K562 (cell line): ENCODE results near the gene EGFL7. TPM values are rescaled to one million over a fixed set of nuclear protein-coding genes. Genes with fewer than 3 reads are reported as not detected.

Experiments used
- ARNT ChIP-seq, 2 experiments: fragments of 450-650 bp; IDR thresholded peaks; 2 replicates each; pipeline ENCODE4 v1.6.1; 2016; ENCODE audit warnings: mild to moderate bottlenecking in 1 of 2
- ATF1 ChIP-seq, 2 experiments: fragments of 450-650 bp in 1 of 2; IDR thresholded peaks; 2 replicates each; pipeline ENCODE4 v1.6.1; 2016; ENCODE audit warnings: missing compliant biosample characterization in 1 of 2, missing genetic modification characterization in 1 of 2
- CXXC5 ChIP-seq: fragments of 250-450 bp; sonication (Bioruptor Pico); IDR thresholded peaks from 2 replicates; pipeline ENCODE4 v1.8.0; 2022; ENCODE audit warnings: inconsistent platforms, mild to moderate bottlenecking, moderate library complexity
- HDAC1 ChIP-seq, 2 experiments: fragments of 450-650 bp; IDR thresholded peaks; 2 replicates each; pipeline ENCODE4 v1.6.1; 2016 to 2017; ENCODE audit warnings: inconsistent platforms in 1 of 2, mild to moderate bottlenecking in 1 of 2, moderate library complexity in 1 of 2
- HDGF ChIP-seq: fragments of 450-650 bp; IDR thresholded peaks from 2 replicates; pipeline ENCODE4 v1.6.1; 2016
- HNRNPUL1 ChIP-seq: fragments of 200-400 bp; formaldehyde crosslinking; IDR thresholded peaks from 2 replicates; pipeline ENCODE4 v1.6.1; 2017; ENCODE audit warnings: low read length
- KHSRP ChIP-seq: fragments of 450-650 bp; IDR thresholded peaks from 2 replicates; pipeline ENCODE4 v1.6.1; 2017
- NFXL1 ChIP-seq: fragments of 450-650 bp; formaldehyde crosslinking; IDR thresholded peaks from 2 replicates; pipeline ENCODE4 v1.4.0; 2021; ENCODE audit warnings: mild to moderate bottlenecking
- PCBP1 ChIP-seq: fragments of 200-400 bp; formaldehyde crosslinking; IDR thresholded peaks from 2 replicates; pipeline ENCODE4 v1.6.1; 2018; ENCODE audit warnings: mild to moderate bottlenecking, low read depth, low read length; ENCODE audit not compliant: poor library complexity, severe bottlenecking
- PTBP1 ChIP-seq: fragments of 200-400 bp; formaldehyde crosslinking; IDR thresholded peaks from 2 replicates; pipeline ENCODE4 v1.6.1; 2017; ENCODE audit warnings: low read depth, low read length
- RAD21 ChIP-seq, 2 experiments: fragments of 250-450 bp in 1 of 2; fragments of 450-650 bp in 1 of 2; sonication (Bioruptor Pico) in 1 of 2; formaldehyde crosslinking in 1 of 2; IDR thresholded peaks in 1 of 2; conservative IDR thresholded peaks in 1 of 2; 2 replicates each; pipeline versions ENCODE4 v1.4.0 to v1.8.0; 2020 to 2022; ENCODE audit warnings: mild to moderate bottlenecking in 2 of 2, moderate library complexity in 1 of 2
- TEAD2 ChIP-seq: fragments of 450-650 bp; IDR thresholded peaks from 2 replicates; pipeline ENCODE4 v1.6.1; 2016; ENCODE audit warnings: missing genetic modification characterization, control low read depth, missing compliant biosample characterization
- TGIF2 ChIP-seq: sonication (generic); formaldehyde crosslinking; IDR thresholded peaks from 2 replicates; pipeline ENCODE4 v1.8.1; 2022; ENCODE audit warnings: mild to moderate bottlenecking, missing genetic modification reagents, moderate library complexity
- ZBED1 ChIP-seq: IDR thresholded peaks from 2 replicates; pipeline ENCODE4 v1.6.1; 2014
- ZKSCAN8 ChIP-seq: fragments of 200-800 bp; sonication (Bioruptor generic); IDR thresholded peaks from 2 replicates; pipeline ENCODE4 v1.6.1; 2016; ENCODE audit warnings: missing genetic modification characterization, missing compliant biosample characterization
- ZNF134 ChIP-seq: fragments of 250-450 bp; sonication (Bioruptor Pico); conservative IDR thresholded peaks from 2 replicates; pipeline ENCODE4 v1.4.0; 2020
- ZNF717 ChIP-seq: fragments of 250-450 bp; sonication (Bioruptor Pico); IDR thresholded peaks from 2 replicates; pipeline ENCODE4 v1.5.0; 2021
- polyA plus RNA-seq, 8 experiments: library from polyadenylated mRNA; depleted of rRNA in 4 of 8; stranded (reverse) in 5 of 8; unstranded in 3 of 8; fragments of >200 nt; fragmentation: Nextera tagmentation in 2 of 8; fragmentation: Illumina TruSeq in 1 of 8; extraction: Ambion mirVana in 2 of 8; extraction: Trizol in 1 of 8; gene quantifications; 2 replicates each; pipeline versions ENCODE4 v1.2.1 to v1.2.3, GENCODE V29; 2011 to 2014; ENCODE audit warnings: inconsistent platforms in 1 of 8, missing spikeins in 1 of 8
- total RNA-seq, 7 experiments: library from RNA; depleted of rRNA in 6 of 7; stranded (reverse); fragments of >200 nt in 6 of 7; fragmentation: Illumina TruSeq in 2 of 7; extraction: Trizol in 2 of 7; gene quantifications; 2 replicates each; pipeline versions ENCODE4 v1.2.1 to v1.2.3, GENCODE V29; 2011 to 2021; ENCODE audit warnings: low replicate concordance in 1 of 7
- TF ChIP-seq, protein P1 (sequence below): fragments of 250-450 bp; sonication (Bioruptor Pico); IDR thresholded peaks from 2 replicates; pipeline ENCODE4 v1.4.0; 2020
- TF ChIP-seq, protein P2 (sequence below), 2 experiments: IDR thresholded peaks; 2 replicates each; pipeline ENCODE4 v1.6.1; 2011; ENCODE audit warnings: borderline replicate concordance in 1 of 2, control low read depth in 1 of 2, low read depth in 1 of 2, low read length in 1 of 2, mild to moderate bottlenecking in 1 of 2, mixed read lengths in 1 of 2, moderate library complexity in 1 of 2; ENCODE audit not compliant: insufficient read depth in 1 of 2, insufficient read length in 1 of 2, poor library complexity in 1 of 2, severe bottlenecking in 1 of 2; ENCODE audit errors: extremely low read depth in 1 of 2
- TF ChIP-seq, protein P3 (sequence below): fragments of 250-450 bp; sonication (Bioruptor Pico); IDR thresholded peaks from 2 replicates; pipeline ENCODE4 v1.4.0; 2020; ENCODE audit warnings: mild to moderate bottlenecking, moderate library complexity
- TF ChIP-seq, protein P4 (sequence below): sonication (generic); formaldehyde crosslinking; IDR thresholded peaks from 2 replicates; pipeline ENCODE4 v1.8.1; 2023; ENCODE audit warnings: mild to moderate bottlenecking, missing genetic modification reagents

The EGFL7 gene
- total and polyA plus RNA-seq, 9 of the 15 experiments (the other 6 are each of a cell fraction or from before 2014, with no cell fraction given) = 1.5 to 286 (median 55.5) TPM

DNA sequence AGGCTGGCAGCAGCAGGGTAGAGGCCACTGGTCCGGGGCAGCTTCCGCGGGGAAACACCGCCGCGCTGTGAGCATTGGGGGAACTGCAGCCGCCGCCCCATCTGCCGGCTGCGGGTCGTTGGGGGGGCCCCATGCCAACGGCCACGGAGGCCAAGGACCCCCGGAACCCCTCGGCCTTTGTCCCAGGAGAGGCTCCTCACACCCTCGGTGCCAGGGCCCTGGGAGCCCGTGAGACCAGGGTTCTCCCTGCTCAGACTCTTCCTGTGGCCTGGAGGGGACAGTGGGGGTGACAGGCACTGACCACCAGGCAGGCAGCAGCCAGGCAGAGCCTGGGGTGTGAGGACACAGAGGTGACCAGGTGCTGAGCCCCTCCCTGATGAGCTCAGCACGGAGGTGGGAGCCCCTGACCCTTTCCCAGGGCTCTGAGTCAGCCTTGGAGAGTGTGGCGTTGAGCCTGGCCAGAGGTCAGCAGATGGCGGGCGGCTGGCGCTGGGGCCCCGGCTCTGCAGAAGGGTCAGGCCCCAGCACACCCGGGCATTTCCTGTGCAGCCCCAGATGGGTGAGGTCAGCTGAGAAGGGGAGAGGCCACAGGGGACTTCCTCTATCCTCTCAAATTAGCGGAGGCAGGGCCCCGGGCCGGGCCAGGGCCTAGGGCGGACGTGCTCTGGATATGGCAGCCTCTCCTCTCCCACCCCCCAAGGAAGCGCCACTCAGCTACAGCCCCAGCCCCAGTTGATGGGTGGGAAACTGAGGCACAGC lies 17.9 kb upstream of the EGFL7 start (continued):
- TF ChIP-seq, protein P1, sequence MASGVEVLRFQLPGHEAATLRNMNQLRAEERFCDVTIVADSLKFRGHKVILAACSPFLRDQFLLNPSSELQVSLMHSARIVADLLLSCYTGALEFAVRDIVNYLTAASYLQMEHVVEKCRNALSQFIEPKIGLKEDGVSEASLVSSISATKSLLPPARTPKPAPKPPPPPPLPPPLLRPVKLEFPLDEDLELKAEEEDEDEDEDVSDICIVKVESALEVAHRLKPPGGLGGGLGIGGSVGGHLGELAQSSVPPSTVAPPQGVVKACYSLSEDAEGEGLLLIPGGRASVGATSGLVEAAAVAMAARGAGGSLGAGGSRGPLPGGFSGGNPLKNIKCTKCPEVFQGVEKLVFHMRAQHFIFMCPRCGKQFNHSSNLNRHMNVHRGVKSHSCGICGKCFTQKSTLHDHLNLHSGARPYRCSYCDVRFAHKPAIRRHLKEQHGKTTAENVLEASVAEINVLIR = peak; percentile 20; the same call in 1 of the 2 replicates
- TF ChIP-seq RAD21 (CRISPR knock-in tag; conservative IDR thresholded peaks at IDR 0.05 in 1 of 2, IDR thresholded peaks at IDR 0.05 in 1 of 2) (peak; percentile 63 to 81), PTBP1 (no peak), TGIF2 (no peak), KHSRP (no peak), TEAD2 (tag) (no peak), HDGF (0 out of 2 replicates have a peak, but pooled peaks have one; percentile 20), PCBP1 (peak; percentile 59), ZBED1 (peak; percentile 50; the same call in 1 of the 2 replicates), ZNF134 (no peak), HNRNPUL1 (no peak), ARNT (IDR thresholded peaks at IDR 0.05) (no peak), CXXC5 (no peak; the same call in 1 of the 2 replicates), NFXL1 (CRISPR knock-in tag) (no peak), HDAC1 (IDR thresholded peaks at IDR 0.05) (peak in 1 of 2 experiments; percentile 49; a peak in 1 of 4 replicates), ZNF717 (CRISPR knock-in tag) (no peak), ZKSCAN8 (CRISPR knock-in tag) (no peak; the same call in 1 of the 2 replicates), ATF1 (CRISPR knock-in tag; IDR thresholded peaks at IDR 0.05) (no peak), ATF1 (tag; IDR thresholded peaks at IDR 0.05) (0 out of 2 replicates have a peak, but pooled peaks have one; percentile 14)
- TF ChIP-seq, protein P2, sequence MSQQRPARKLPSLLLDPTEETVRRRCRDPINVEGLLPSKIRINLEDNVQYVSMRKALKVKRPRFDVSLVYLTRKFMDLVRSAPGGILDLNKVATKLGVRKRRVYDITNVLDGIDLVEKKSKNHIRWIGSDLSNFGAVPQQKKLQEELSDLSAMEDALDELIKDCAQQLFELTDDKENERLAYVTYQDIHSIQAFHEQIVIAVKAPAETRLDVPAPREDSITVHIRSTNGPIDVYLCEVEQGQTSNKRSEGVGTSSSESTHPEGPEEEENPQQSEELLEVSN (IDR thresholded peaks at IDR 0.05; ENCODE audit: borderline replicate concordance in 1 of 2, extremely low read depth in 1 of 2, insufficient read depth in 1 of 2, insufficient read length in 1 of 2, low read depth in 1 of 2, low read length in 1 of 2, poor library complexity in 1 of 2, severe bottlenecking in 1 of 2) = peak in 1 of 2 experiments; percentile 9
- TF ChIP-seq, protein P3, sequence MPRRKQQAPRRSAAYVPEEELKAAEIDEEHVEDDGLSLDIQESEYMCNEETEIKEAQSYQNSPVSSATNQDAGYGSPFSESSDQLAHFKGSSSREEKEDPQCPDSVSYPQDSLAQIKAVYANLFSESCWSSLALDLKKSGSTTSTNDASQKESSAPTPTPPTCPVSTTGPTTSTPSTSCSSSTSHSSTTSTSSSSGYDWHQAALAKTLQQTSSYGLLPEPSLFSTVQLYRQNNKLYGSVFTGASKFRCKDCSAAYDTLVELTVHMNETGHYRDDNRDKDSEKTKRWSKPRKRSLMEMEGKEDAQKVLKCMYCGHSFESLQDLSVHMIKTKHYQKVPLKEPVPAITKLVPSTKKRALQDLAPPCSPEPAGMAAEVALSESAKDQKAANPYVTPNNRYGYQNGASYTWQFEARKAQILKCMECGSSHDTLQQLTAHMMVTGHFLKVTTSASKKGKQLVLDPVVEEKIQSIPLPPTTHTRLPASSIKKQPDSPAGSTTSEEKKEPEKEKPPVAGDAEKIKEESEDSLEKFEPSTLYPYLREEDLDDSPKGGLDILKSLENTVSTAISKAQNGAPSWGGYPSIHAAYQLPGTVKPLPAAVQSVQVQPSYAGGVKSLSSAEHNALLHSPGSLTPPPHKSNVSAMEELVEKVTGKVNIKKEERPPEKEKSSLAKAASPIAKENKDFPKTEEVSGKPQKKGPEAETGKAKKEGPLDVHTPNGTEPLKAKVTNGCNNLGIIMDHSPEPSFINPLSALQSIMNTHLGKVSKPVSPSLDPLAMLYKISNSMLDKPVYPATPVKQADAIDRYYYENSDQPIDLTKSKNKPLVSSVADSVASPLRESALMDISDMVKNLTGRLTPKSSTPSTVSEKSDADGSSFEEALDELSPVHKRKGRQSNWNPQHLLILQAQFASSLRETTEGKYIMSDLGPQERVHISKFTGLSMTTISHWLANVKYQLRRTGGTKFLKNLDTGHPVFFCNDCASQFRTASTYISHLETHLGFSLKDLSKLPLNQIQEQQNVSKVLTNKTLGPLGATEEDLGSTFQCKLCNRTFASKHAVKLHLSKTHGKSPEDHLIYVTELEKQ (CRISPR knock-in tag) = no peak
- TF ChIP-seq, protein P4, sequence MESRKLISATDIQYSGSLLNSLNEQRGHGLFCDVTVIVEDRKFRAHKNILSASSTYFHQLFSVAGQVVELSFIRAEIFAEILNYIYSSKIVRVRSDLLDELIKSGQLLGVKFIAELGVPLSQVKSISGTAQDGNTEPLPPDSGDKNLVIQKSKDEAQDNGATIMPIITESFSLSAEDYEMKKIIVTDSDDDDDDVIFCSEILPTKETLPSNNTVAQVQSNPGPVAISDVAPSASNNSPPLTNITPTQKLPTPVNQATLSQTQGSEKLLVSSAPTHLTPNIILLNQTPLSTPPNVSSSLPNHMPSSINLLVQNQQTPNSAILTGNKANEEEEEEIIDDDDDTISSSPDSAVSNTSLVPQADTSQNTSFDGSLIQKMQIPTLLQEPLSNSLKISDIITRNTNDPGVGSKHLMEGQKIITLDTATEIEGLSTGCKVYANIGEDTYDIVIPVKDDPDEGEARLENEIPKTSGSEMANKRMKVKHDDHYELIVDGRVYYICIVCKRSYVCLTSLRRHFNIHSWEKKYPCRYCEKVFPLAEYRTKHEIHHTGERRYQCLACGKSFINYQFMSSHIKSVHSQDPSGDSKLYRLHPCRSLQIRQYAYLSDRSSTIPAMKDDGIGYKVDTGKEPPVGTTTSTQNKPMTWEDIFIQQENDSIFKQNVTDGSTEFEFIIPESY = peak; percentile 79
